ENCODE measurements around the gene HNRNPR. TPM values are rescaled to one million over a fixed set of nuclear protein-coding genes. Genes with fewer than 3 reads are reported as not detected.

HNRNPR gene
- total and polyA plus RNA-seq, 9 of the 15 experiments (the other 6 are each of a cell fraction or from before 2014, with no cell fraction given): 80.9 to 372 (median 301) TPM

DNA sequence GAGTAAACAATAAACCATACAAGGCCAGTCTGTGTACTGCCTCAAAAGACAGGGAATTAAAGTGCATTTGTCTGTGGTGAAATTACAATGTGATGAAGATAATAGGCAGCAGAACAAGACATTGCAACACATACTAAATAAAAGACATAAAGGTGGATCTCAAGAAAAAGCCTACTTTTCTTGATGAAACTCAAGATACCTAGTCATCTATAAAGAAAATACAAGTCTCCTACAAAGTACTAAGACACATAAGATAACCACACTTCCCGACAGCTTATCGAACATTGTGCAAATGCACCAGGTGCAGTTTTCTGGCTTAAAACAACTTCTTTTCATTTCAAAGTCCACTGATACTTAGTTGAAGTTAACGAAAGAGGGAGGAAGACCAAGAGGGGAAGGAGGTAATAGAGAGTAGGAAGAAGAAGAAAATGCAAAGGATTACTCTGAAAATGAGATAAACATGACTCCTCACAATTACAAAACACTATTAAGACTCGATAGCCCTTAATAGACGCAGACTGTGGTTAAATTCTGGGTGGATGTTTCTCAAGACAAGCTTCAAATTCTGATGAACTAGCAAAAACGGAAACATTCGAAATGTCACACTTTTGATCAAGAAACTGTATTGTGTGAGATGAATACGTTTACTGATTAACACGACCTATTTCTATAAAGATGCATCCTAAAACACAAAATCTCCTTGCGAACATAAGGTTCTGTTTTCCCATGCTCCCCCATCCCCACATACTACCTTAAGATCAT, 2.0 kb downstream of the HNRNPR start (continued):
- TF ChIP-seq, protein P1, sequence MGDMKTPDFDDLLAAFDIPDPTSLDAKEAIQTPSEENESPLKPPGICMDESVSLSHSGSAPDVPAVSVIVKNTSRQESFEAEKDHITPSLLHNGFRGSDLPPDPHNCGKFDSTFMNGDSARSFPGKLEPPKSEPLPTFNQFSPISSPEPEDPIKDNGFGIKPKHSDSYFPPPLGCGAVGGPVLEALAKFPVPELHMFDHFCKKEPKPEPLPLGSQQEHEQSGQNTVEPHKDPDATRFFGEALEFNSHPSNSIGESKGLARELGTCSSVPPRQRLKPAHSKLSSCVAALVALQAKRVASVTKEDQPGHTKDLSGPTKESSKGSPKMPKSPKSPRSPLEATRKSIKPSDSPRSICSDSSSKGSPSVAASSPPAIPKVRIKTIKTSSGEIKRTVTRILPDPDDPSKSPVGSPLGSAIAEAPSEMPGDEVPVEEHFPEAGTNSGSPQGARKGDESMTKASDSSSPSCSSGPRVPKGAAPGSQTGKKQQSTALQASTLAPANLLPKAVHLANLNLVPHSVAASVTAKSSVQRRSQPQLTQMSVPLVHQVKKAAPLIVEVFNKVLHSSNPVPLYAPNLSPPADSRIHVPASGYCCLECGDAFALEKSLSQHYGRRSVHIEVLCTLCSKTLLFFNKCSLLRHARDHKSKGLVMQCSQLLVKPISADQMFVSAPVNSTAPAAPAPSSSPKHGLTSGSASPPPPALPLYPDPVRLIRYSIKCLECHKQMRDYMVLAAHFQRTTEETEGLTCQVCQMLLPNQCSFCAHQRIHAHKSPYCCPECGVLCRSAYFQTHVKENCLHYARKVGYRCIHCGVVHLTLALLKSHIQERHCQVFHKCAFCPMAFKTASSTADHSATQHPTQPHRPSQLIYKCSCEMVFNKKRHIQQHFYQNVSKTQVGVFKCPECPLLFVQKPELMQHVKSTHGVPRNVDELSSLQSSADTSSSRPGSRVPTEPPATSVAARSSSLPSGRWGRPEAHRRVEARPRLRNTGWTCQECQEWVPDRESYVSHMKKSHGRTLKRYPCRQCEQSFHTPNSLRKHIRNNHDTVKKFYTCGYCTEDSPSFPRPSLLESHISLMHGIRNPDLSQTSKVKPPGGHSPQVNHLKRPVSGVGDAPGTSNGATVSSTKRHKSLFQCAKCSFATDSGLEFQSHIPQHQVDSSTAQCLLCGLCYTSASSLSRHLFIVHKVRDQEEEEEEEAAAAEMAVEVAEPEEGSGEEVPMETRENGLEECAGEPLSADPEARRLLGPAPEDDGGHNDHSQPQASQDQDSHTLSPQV (IDR thresholded peaks at IDR 0.05): no peak
- TF ChIP-seq, protein P2, sequence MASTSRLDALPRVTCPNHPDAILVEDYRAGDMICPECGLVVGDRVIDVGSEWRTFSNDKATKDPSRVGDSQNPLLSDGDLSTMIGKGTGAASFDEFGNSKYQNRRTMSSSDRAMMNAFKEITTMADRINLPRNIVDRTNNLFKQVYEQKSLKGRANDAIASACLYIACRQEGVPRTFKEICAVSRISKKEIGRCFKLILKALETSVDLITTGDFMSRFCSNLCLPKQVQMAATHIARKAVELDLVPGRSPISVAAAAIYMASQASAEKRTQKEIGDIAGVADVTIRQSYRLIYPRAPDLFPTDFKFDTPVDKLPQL (IDR thresholded peaks at IDR 0.05; ENCODE audit: extremely low read depth, insufficient read length): no peak
- TF ChIP-seq TCF7 (IDR thresholded peaks at IDR 0.05; ENCODE audit: borderline replicate concordance): no peak
- TF ChIP-seq HNRNPUL1 (IDR thresholded peaks at IDR 0.05; ENCODE audit: low read length): no peak
- TF ChIP-seq TCF7L2 (IDR thresholded peaks at IDR 0.05; ENCODE audit: low read depth, low read length): no peak
- TF ChIP-seq NFATC3 (IDR thresholded peaks at IDR 0.05): no peak
- no peak for TF ChIP-seq ZNF79 (CRISPR knock-in tag; IDR thresholded peaks at IDR 0.05; ENCODE audit: low read depth)
- TF ChIP-seq, protein P3, sequence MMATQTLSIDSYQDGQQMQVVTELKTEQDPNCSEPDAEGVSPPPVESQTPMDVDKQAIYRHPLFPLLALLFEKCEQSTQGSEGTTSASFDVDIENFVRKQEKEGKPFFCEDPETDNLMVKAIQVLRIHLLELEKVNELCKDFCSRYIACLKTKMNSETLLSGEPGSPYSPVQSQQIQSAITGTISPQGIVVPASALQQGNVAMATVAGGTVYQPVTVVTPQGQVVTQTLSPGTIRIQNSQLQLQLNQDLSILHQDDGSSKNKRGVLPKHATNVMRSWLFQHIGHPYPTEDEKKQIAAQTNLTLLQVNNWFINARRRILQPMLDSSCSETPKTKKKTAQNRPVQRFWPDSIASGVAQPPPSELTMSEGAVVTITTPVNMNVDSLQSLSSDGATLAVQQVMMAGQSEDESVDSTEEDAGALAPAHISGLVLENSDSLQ (IDR thresholded peaks at IDR 0.05): no peak
- TF ChIP-seq, protein P4, sequence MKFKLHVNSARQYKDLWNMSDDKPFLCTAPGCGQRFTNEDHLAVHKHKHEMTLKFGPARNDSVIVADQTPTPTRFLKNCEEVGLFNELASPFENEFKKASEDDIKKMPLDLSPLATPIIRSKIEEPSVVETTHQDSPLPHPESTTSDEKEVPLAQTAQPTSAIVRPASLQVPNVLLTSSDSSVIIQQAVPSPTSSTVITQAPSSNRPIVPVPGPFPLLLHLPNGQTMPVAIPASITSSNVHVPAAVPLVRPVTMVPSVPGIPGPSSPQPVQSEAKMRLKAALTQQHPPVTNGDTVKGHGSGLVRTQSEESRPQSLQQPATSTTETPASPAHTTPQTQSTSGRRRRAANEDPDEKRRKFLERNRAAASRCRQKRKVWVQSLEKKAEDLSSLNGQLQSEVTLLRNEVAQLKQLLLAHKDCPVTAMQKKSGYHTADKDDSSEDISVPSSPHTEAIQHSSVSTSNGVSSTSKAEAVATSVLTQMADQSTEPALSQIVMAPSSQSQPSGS (CRISPR knock-in tag; IDR thresholded peaks at IDR 0.05): no peak
- TF ChIP-seq NBN (IDR thresholded peaks at IDR 0.05; ENCODE audit: low read depth): no peak
- TF ChIP-seq ZNF224 (CRISPR knock-in tag; IDR thresholded peaks at IDR 0.05): no peak
- TF ChIP-seq, protein P5, sequence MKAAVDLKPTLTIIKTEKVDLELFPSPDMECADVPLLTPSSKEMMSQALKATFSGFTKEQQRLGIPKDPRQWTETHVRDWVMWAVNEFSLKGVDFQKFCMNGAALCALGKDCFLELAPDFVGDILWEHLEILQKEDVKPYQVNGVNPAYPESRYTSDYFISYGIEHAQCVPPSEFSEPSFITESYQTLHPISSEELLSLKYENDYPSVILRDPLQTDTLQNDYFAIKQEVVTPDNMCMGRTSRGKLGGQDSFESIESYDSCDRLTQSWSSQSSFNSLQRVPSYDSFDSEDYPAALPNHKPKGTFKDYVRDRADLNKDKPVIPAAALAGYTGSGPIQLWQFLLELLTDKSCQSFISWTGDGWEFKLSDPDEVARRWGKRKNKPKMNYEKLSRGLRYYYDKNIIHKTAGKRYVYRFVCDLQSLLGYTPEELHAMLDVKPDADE (conservative IDR thresholded peaks at IDR 0.05; ENCODE audit: control insufficient read depth, low read depth, low read length): no peak
- peak; percentile 74 for TF ChIP-seq NCOR1 (IDR thresholded peaks at IDR 0.05)
- TF ChIP-seq ZNF140 (CRISPR knock-in tag; IDR thresholded peaks at IDR 0.05): no peak
- no peak for TF ChIP-seq BRCA1 (IDR thresholded peaks at IDR 0.05)
- TF ChIP-seq BRCA1 (CRISPR knock-in tag; IDR thresholded peaks at IDR 0.05): no peak
- TF ChIP-seq, protein P6, sequence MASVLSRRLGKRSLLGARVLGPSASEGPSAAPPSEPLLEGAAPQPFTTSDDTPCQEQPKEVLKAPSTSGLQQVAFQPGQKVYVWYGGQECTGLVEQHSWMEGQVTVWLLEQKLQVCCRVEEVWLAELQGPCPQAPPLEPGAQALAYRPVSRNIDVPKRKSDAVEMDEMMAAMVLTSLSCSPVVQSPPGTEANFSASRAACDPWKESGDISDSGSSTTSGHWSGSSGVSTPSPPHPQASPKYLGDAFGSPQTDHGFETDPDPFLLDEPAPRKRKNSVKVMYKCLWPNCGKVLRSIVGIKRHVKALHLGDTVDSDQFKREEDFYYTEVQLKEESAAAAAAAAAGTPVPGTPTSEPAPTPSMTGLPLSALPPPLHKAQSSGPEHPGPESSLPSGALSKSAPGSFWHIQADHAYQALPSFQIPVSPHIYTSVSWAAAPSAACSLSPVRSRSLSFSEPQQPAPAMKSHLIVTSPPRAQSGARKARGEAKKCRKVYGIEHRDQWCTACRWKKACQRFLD (CRISPR knock-in tag; IDR thresholded peaks at IDR 0.05): no peak
- no peak for TF ChIP-seq ZNF24 (IDR thresholded peaks at IDR 0.05)

Data from K562 (cell line).